Dendritic cell treated with granulocyte-macrophage colony-stimulating factor and Interleukin-4, amounts not matched to agents 40 ng/mL and 50 ng/mL, for 4 days (primary cell): ENCODE data around the gene NFKB2.

Experiments
- H3K27ac Mint-ChIP-seq: one replicate; pipeline ENCODE4 v1.8.0; 2022; ENCODE audit warnings: mild to moderate bottlenecking, mixed read lengths
- H3K27me3 Mint-ChIP-seq: one replicate; pipeline ENCODE4 v1.8.0; 2022; ENCODE audit warnings: mild to moderate bottlenecking, mixed read lengths
- H3K36me3 Mint-ChIP-seq: one replicate; pipeline ENCODE4 v1.8.0; 2022; ENCODE audit warnings: low read depth, mixed read lengths
- H3K4me1 Mint-ChIP-seq: one replicate; pipeline ENCODE4 v1.8.0; 2022; ENCODE audit warnings: low read depth, mixed read lengths
- H3K4me3 Mint-ChIP-seq: one replicate; pipeline ENCODE4 v1.8.0; 2022; ENCODE audit warnings: mild to moderate bottlenecking, moderate library complexity, mixed read lengths
- H3K9me3 Mint-ChIP-seq: one replicate; pipeline ENCODE4 v1.8.0; 2022; ENCODE audit warnings: mixed read lengths
- intact Hi-C: fragments of 100-400 bp; cut with micrococcal nuclease; formaldehyde crosslinking; loops from one replicate; pipeline ENCODE4 v1.15.0; 2022

The NFKB2 gene

GRCh38 chr10:102418622-102419268, 23.2 kb downstream of the NFKB2 start, which contains the start of gene PSD:
PSD (minus strand) TSS chr10:102418785; CDS start chr10:102417038, 1,747 bp downstream.
- H3K36me3 Mint-ChIP-seq: peaks cover 26% of the 10 kb centered on the region
- peaks cover 54% of the 10 kb centered on the region for H3K27me3 Mint-ChIP-seq
- H3K27ac Mint-ChIP-seq: no peak within 1 kb of the TSS
- intact Hi-C loops: no loop called here
- no peaks in the 10 kb centered on the region for H3K9me3 Mint-ChIP-seq
- peaks cover 77% of the 10 kb centered on the region for H3K4me1 Mint-ChIP-seq
- H3K4me3 Mint-ChIP-seq: peak within 1 kb of the TSS; percentile 85

- Mint-ChIP-seq H3K4me3 (peak overlapping the region; percentile 85), H3K27me3 (peaks cover 46% of the 10 kb centered on the region), H3K4me1 (peaks cover 75% of the 10 kb centered on the region), H3K9me3 (no peaks in the 10 kb centered on the region), H3K36me3 (peaks cover 34% of the 10 kb centered on the region), H3K27ac (no peak overlapping the region)
- intact Hi-C loops: no loop called here
These were observed 24.0 kb downstream of the NFKB2 start for GRCh38 chr10:102419269-102420180.

GRCh38 chr10:102420181-102420713, 24.7 kb downstream of the NFKB2 start:
- Mint-ChIP-seq H3K27me3 (peaks cover 42% of the 10 kb centered on the region), H3K9me3 (no peaks in the 10 kb centered on the region), H3K4me3 (peak overlapping the region; percentile 85), H3K27ac (peak overlapping the region; percentile 93), H3K4me1 (peaks cover 68% of the 10 kb centered on the region), H3K36me3 (peaks cover 41% of the 10 kb centered on the region)
- intact Hi-C loops: no loop called here

GRCh38 chr10:102420714-102421506, 25.4 kb downstream of the NFKB2 start, which contains the start of gene FBXL15:
FBXL15 (plus strand) TSS chr10:102420836; CDS start chr10:102421130, 294 bp downstream.
- peaks cover 48% of the 10 kb centered on the region for H3K36me3 Mint-ChIP-seq
- intact Hi-C loops: loop anchor here (1.0 kb wide), 1 partner anchor 26 kb away; the partner anchor contains the start of gene NFKB2
- H3K27me3 Mint-ChIP-seq: peaks cover 37% of the 10 kb centered on the region
- peak within 1 kb of the TSS; percentile 85 for H3K4me3 Mint-ChIP-seq
- H3K27ac Mint-ChIP-seq: peak within 1 kb of the TSS; percentile 93
- no peaks in the 10 kb centered on the region for H3K9me3 Mint-ChIP-seq
- peaks cover 64% of the 10 kb centered on the region for H3K4me1 Mint-ChIP-seq

GRCh38 chr10:102421507-102421756, 25.9 kb downstream of the NFKB2 start:
- Mint-ChIP-seq H3K4me3 (peak overlapping the region; percentile 85), H3K27ac (peak overlapping the region; percentile 93), H3K36me3 (peaks cover 53% of the 10 kb centered on the region), H3K27me3 (peaks cover 32% of the 10 kb centered on the region), H3K4me1 (peaks cover 63% of the 10 kb centered on the region), H3K9me3 (no peaks in the 10 kb centered on the region)
- intact Hi-C loops: loop anchor here (1.0 kb wide), 1 partner anchor 26 kb away; the partner anchor contains the start of gene NFKB2

GRCh38 chr10:102421757-102422512, 26.4 kb downstream of the NFKB2 start:
- peak overlapping the region; percentile 93 for H3K27ac Mint-ChIP-seq

GRCh38 chr10:102422545-102423129, 27.1 kb downstream of the NFKB2 start:
- intact Hi-C loops: loop anchor here (1.0 kb wide), 1 partner anchor 57 kb away; no protein-coding TSS in a partner anchor
- H3K4me3 Mint-ChIP-seq: peak overlapping the region; percentile 85
- peaks cover 65% of the 10 kb centered on the region for H3K36me3 Mint-ChIP-seq
- peaks cover 21% of the 10 kb centered on the region for H3K27me3 Mint-ChIP-seq
- peak overlapping the region; percentile 93 for H3K27ac Mint-ChIP-seq
- no peaks in the 10 kb centered on the region for H3K9me3 Mint-ChIP-seq
- H3K4me1 Mint-ChIP-seq: peaks cover 59% of the 10 kb centered on the region

More at GRCh38 chr10:102421757-102422512, 26.4 kb downstream of the NFKB2 start:
- H3K4me3 Mint-ChIP-seq: peak overlapping the region; percentile 85
- intact Hi-C loops: loop anchor here (1.0 kb wide), 2 partner anchors 27 to 57 kb away; partner anchors contain the start of gene NFKB2
- H3K27me3 Mint-ChIP-seq: peaks cover 28% of the 10 kb centered on the region
- no peaks in the 10 kb centered on the region for H3K9me3 Mint-ChIP-seq
- H3K36me3 Mint-ChIP-seq: peaks cover 58% of the 10 kb centered on the region
- peaks cover 60% of the 10 kb centered on the region for H3K4me1 Mint-ChIP-seq

GRCh38 chr10:102423372-102423968, 28.0 kb downstream of the NFKB2 start:
- intact Hi-C loops: no loop called here
- no peak overlapping the region for H3K4me3 Mint-ChIP-seq
- peaks cover 12% of the 10 kb centered on the region for H3K27me3 Mint-ChIP-seq
- H3K36me3 Mint-ChIP-seq: peaks cover 67% of the 10 kb centered on the region
- H3K4me1 Mint-ChIP-seq: peaks cover 54% of the 10 kb centered on the region
- H3K27ac Mint-ChIP-seq: no peak overlapping the region
- H3K9me3 Mint-ChIP-seq: no peaks in the 10 kb centered on the region

- Mint-ChIP-seq H3K36me3 (peaks cover 67% of the 10 kb centered on the region), H3K4me3 (no peak overlapping the region), H3K27ac (no peak overlapping the region), H3K9me3 (no peaks in the 10 kb centered on the region), H3K4me1 (peaks cover 48% of the 10 kb centered on the region), H3K27me3 (peaks cover 5% of the 10 kb centered on the region)
- intact Hi-C loops: no loop called here
These were observed 28.6 kb downstream of the NFKB2 start for GRCh38 chr10:102424145-102424544.

- H3K27ac Mint-ChIP-seq: no peak overlapping the region
- peaks cover 40% of the 10 kb centered on the region for H3K4me1 Mint-ChIP-seq
- intact Hi-C loops: no loop called here
- no peak overlapping the region for H3K4me3 Mint-ChIP-seq
- H3K27me3 Mint-ChIP-seq: no peaks in the 10 kb centered on the region
- no peaks in the 10 kb centered on the region for H3K9me3 Mint-ChIP-seq
- peaks cover 67% of the 10 kb centered on the region for H3K36me3 Mint-ChIP-seq
These were observed 29.4 kb downstream of the NFKB2 start for GRCh38 chr10:102424916-102425315.

- H3K27ac Mint-ChIP-seq: no peak overlapping the region
- no peak overlapping the region for H3K4me3 Mint-ChIP-seq
- H3K9me3 Mint-ChIP-seq: no peaks in the 10 kb centered on the region
- intact Hi-C loops: no loop called here
- H3K36me3 Mint-ChIP-seq: peaks cover 67% of the 10 kb centered on the region
- H3K4me1 Mint-ChIP-seq: peaks cover 35% of the 10 kb centered on the region
- H3K27me3 Mint-ChIP-seq: no peaks in the 10 kb centered on the region
These were observed 29.9 kb downstream of the NFKB2 start for GRCh38 chr10:102425444-102425843.

- intact Hi-C loops: no loop called here
- Mint-ChIP-seq H3K4me1 (peaks cover 40% of the 10 kb centered on the region), H3K9me3 (no peaks in the 10 kb centered on the region), H3K27ac (no peak overlapping the region), H3K36me3 (peaks cover 60% of the 10 kb centered on the region), H3K27me3 (no peaks in the 10 kb centered on the region), H3K4me3 (no peak overlapping the region)
These were observed 31.3 kb downstream of the NFKB2 start for GRCh38 chr10:102426803-102427287.
